H9 (cell line): ENCODE results near the gene ANKH. TPM values are rescaled to one million over a fixed set of nuclear protein-coding genes. Genes with fewer than 3 reads are reported as not detected.

Experiments used
- DNase-seq: peaks from one replicate; pipeline ENCODE4 v3.0.0-alpha.2; 2017
- H2AFZ ChIP-seq: one replicate; pipeline ENCODE4 v1.6.1; 2013; ENCODE audit warnings: mild to moderate bottlenecking, low read length, control low read depth, moderate library complexity
- H2AK5ac ChIP-seq: 2 replicates; pipeline ENCODE4 v1.6.1; 2013; ENCODE audit warnings: low read length, control low read depth, mixed read lengths; ENCODE audit not compliant: insufficient read length
- H2BK120ac ChIP-seq: one replicate; pipeline ENCODE4 v1.6.1; 2013; ENCODE audit warnings: low read depth, mild to moderate bottlenecking, low read length, control low read depth, inconsistent platforms; ENCODE audit not compliant: poor library complexity, severe bottlenecking
- H2BK12ac ChIP-seq: 2 replicates; pipeline ENCODE4 v1.6.1; 2013; ENCODE audit warnings: low read length, control low read depth, mixed read lengths, low read depth; ENCODE audit not compliant: insufficient read length
- H2BK15ac ChIP-seq: 2 replicates; pipeline ENCODE4 v1.6.1; 2013; ENCODE audit warnings: low read depth, low read length, control low read depth
- H2BK20ac ChIP-seq: one replicate; pipeline ENCODE4 v1.6.1; 2013; ENCODE audit warnings: low read depth, mild to moderate bottlenecking, low read length, control low read depth, inconsistent platforms; ENCODE audit not compliant: poor library complexity, severe bottlenecking
- H2BK5ac ChIP-seq: 2 replicates; pipeline ENCODE4 v1.6.1; 2013; ENCODE audit warnings: low read length, control low read depth, mixed read lengths; ENCODE audit not compliant: insufficient read length
- H3K14ac ChIP-seq: 2 replicates; pipeline ENCODE4 v1.6.1; 2013; ENCODE audit warnings: low read length, control low read depth; ENCODE audit not compliant: insufficient read depth
- H3K18ac ChIP-seq: 2 replicates; pipeline ENCODE4 v1.6.1; 2013; ENCODE audit warnings: low read depth, mild to moderate bottlenecking, mixed read lengths, low read length, control low read depth; ENCODE audit not compliant: insufficient read length
- H3K23ac ChIP-seq: 2 replicates; pipeline ENCODE4 v1.6.1; 2013; ENCODE audit warnings: low read length, control low read depth, mixed read lengths, low read depth; ENCODE audit not compliant: insufficient read length
- H3K23me2 ChIP-seq: 2 replicates; pipeline ENCODE4 v1.6.1; 2013; ENCODE audit warnings: low read depth, mild to moderate bottlenecking, mixed read lengths, low read length, control low read depth; ENCODE audit not compliant: insufficient read length, poor library complexity, severe bottlenecking
- H3K27ac ChIP-seq: 2 replicates; pipeline ENCODE4 v1.5.1; 2013; ENCODE audit warnings: low read length, control low read depth, mixed read lengths, low read depth; ENCODE audit not compliant: insufficient read length
- H3K27me3 ChIP-seq: 2 replicates; pipeline ENCODE4 v1.6.1; 2013; ENCODE audit warnings: low read length, control low read depth, inconsistent platforms; ENCODE audit not compliant: insufficient read depth
- H3K4ac ChIP-seq: 2 replicates; pipeline ENCODE4 v1.6.1; 2013; ENCODE audit warnings: low read depth, mild to moderate bottlenecking, control low read depth, inconsistent platforms, low read length, moderate library complexity
- H3K4me1 ChIP-seq: 2 replicates; pipeline ENCODE4 v1.6.1; 2013; ENCODE audit warnings: low read length, control low read depth, inconsistent platforms; ENCODE audit not compliant: insufficient read depth
- H3K4me2 ChIP-seq: 2 replicates; pipeline ENCODE4 v1.6.1; 2013; ENCODE audit warnings: low read length, control low read depth, mixed read lengths; ENCODE audit not compliant: insufficient read length, insufficient read depth
- H3K56ac ChIP-seq: 2 replicates; pipeline ENCODE4 v1.6.1; 2013; ENCODE audit warnings: low read depth, mild to moderate bottlenecking, mixed read lengths, low read length, control low read depth; ENCODE audit not compliant: insufficient read length
- H3K79me1 ChIP-seq: 2 replicates; pipeline ENCODE4 v1.6.1; 2013; ENCODE audit warnings: low read depth, mild to moderate bottlenecking, moderate library complexity, low read length, control low read depth, inconsistent platforms; ENCODE audit not compliant: insufficient read depth, poor library complexity, severe bottlenecking
- H3K79me2 ChIP-seq: 2 replicates; pipeline ENCODE4 v1.6.1; 2013; ENCODE audit warnings: low read length, control low read depth, inconsistent platforms; ENCODE audit not compliant: insufficient read depth
- H3K9ac ChIP-seq: 2 replicates; pipeline ENCODE4 v1.6.1; 2013; ENCODE audit warnings: low read length, control low read depth, mixed read lengths; ENCODE audit not compliant: insufficient read length; ENCODE audit errors: extremely low read depth
- H3K9me3 ChIP-seq: one replicate; pipeline ENCODE4 v1.6.1; 2013; ENCODE audit warnings: low read depth, low read length, inconsistent platforms; ENCODE audit not compliant: control insufficient read depth
- H3T11ph ChIP-seq: one replicate; pipeline ENCODE4 v1.6.1; 2013; ENCODE audit warnings: mild to moderate bottlenecking, low read length, control low read depth, inconsistent platforms
- H4K20me1 ChIP-seq: one replicate; pipeline ENCODE4 v1.6.1; 2013; ENCODE audit not compliant: control insufficient read depth, insufficient read length, insufficient read depth
- H4K5ac ChIP-seq: 2 replicates; pipeline ENCODE4 v1.6.1; 2013; ENCODE audit warnings: low read depth, mild to moderate bottlenecking, mixed read lengths, low read length, control low read depth; ENCODE audit not compliant: insufficient read length
- H4K8ac ChIP-seq: replicated peaks from 2 replicates; pipeline ENCODE4 v1.6.1; 2013; ENCODE audit warnings: low read length, control low read depth, mixed read lengths, low read depth; ENCODE audit not compliant: insufficient read length
- H4K91ac ChIP-seq: 2 replicates; pipeline ENCODE4 v1.6.1; 2013; ENCODE audit warnings: low read depth, mild to moderate bottlenecking, moderate library complexity, mixed read lengths, low read length, control low read depth; ENCODE audit not compliant: insufficient read length
- H3K27ac Mint-ChIP-seq, 3 experiments: 2 replicates in 2 of 3; 3 replicates in 1 of 3; pipeline ENCODE4 v1.8.0; 2020 to 2021; ENCODE audit warnings: mixed read lengths in 3 of 3, mild to moderate bottlenecking in 1 of 3, moderate library complexity in 1 of 3
- H3K27me3 Mint-ChIP-seq: 2 replicates; pipeline ENCODE4 v1.8.0; 2021; ENCODE audit warnings: low read depth, mild to moderate bottlenecking, moderate library complexity, mixed read lengths
- H3K36me3 Mint-ChIP-seq, 3 experiments: 2 replicates in 2 of 3; 3 replicates in 1 of 3; pipeline ENCODE4 v1.8.0; 2020 to 2021; ENCODE audit warnings: low read depth in 3 of 3, mixed read lengths in 3 of 3; ENCODE audit not compliant: insufficient read depth in 1 of 3
- H3K4me1 Mint-ChIP-seq, 2 experiments: 2 replicates each; pipeline ENCODE4 v1.8.0; 2020; ENCODE audit warnings: mixed read lengths in 2 of 2
- H3K4me3 Mint-ChIP-seq, 2 experiments: 2 replicates in 1 of 2; 3 replicates in 1 of 2; pipeline ENCODE4 v1.8.0; 2020 to 2021; ENCODE audit warnings: mild to moderate bottlenecking in 2 of 2, mixed read lengths in 2 of 2, moderate library complexity in 1 of 2
- H3K9me3 Mint-ChIP-seq, 2 experiments: 2 replicates in 1 of 2; 3 replicates in 1 of 2; pipeline ENCODE4 v1.8.0; 2020; ENCODE audit warnings: mild to moderate bottlenecking in 2 of 2, mixed read lengths in 2 of 2, moderate library complexity in 1 of 2
- CTCF ChIP-seq: fragments of 200-600 bp; sonication (generic); conservative IDR thresholded peaks from 3 replicates; pipeline ENCODE4 v1.8.0; 2021; ENCODE audit warnings: antibody characterized with exemption, mild to moderate bottlenecking
- WGBS: extraction: QIAGEN DNeasy Blood & Tissue Kit; methylation state at CpG from one replicate; pipeline ENCODE4 v1.1.7; 2013; ENCODE audit warnings: missing lambda C conversion rate, low lambda C conversion rate, mixed read lengths; ENCODE audit not compliant: insufficient read length; ENCODE audit errors: extremely low coverage; 5-methylcytosine and 5-hydroxymethylcytosine counted together
- total RNA-seq: library from RNA; stranded (reverse); gene quantifications from 2 replicates; pipeline ENCODE4 v1.2.1, GENCODE V29; 2021

The ANKH gene
- total RNA-seq, 1 experiment from 2014 or later: 9.6 TPM

GRCh38 chr5:14708551-14708950 is 163.0 kb downstream of the ANKH start:
- no peak for TF ChIP-seq CTCF
- peaks cover 20 to 59% (median 50%) of the 10 kb centered on the region in 3 experiments; a peak in 6 of 7 replicates for H3K36me3 Mint-ChIP-seq

More at GRCh38 chr5:14708551-14708950, 163.0 kb downstream of the ANKH start:
- Histone ChIP-seq H3K4me1 (no peaks in the 10 kb centered on the region), H2BK15ac (no peak overlapping the region), H3K9me3 (no peaks in the 10 kb centered on the region), H4K8ac (no peak overlapping the region), H3K79me2 (no peaks in the 10 kb centered on the region), H4K20me1 (no peaks in the 10 kb centered on the region), H2BK20ac (no peak overlapping the region), H3K27ac (no peak overlapping the region), H2AK5ac (no peak overlapping the region), H2AFZ (no peak overlapping the region), H2BK120ac (no peak overlapping the region), H4K5ac (no peak overlapping the region), H2BK12ac (no peak overlapping the region), H4K91ac (no peak overlapping the region), H3K79me1 (no peaks in the 10 kb centered on the region), H3K9ac (no peak overlapping the region), H3K18ac (no peak overlapping the region), H2BK5ac (no peak overlapping the region), H3K56ac (no peak overlapping the region), H3K23me2 (no peaks in the 10 kb centered on the region), H3K23ac (no peak overlapping the region), H3T11ph (no peak overlapping the region), H3K27me3 (no peaks in the 10 kb centered on the region), H3K4me2 (no peak overlapping the region), H3K4ac (no peak overlapping the region), H3K14ac (no peak overlapping the region)
- Mint-ChIP-seq H3K4me1 (no peaks in the 10 kb centered on the region), H3K27ac (no peak overlapping the region), H3K9me3 (peaks cover 0 to 8% of the 10 kb centered on the region in 2 experiments; a peak in 2 of 5 replicates), H3K27me3 (no peaks in the 10 kb centered on the region), H3K4me3 (no peak overlapping the region)
- no peak for DNase-seq
- WGBS: no CpG with 5 or more reads among the region's 5 CpGs
